ENCODE data around the gene LCAT. TPM values are rescaled to one million over a fixed set of nuclear protein-coding genes. Genes with fewer than 3 reads are reported as not detected.

Gene LCAT
- total RNA-seq, 6 experiments from 2014 or later, result 29.4 to 207 (median 137) TPM

DNA sequence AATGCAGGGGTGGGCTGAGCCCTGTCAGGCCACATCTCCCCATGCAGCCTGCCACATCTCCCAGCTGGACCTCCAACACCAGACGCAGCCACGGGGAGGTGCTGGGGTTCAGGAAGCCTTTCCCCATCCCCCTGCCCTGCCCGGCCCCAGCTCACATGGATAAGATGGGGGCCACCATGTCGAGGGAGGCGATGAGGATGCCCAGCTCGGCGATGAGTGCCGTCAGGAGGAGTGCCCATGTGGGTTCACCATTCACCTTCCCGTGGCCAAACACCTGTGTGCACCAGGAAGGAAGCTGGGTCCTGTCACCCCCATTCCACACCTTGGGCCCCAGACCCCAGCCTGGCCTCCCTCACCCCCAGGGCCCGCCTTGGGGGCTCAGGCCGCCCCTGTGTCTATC lies 5.7 kb upstream of the LCAT start:
- H3K36me3 ChIP-seq, result peaks cover 0 to 43% (median 18%) of the 10 kb centered on the region in 4 donors
- intact Hi-C loops (cut with DNase I), result no loop called here
- no peak for ATAC-seq
- WGBS (ENCODE audit: insufficient coverage, low coverage, low lambda C conversion rate, missing lambda C conversion rate), result no CpG with 5 or more reads among the region's 11 CpGs
- no peak overlapping the region for H3K4me3 ChIP-seq
- H3K27me3 ChIP-seq, result no peaks in the 10 kb centered on the region
- H3K4me1 ChIP-seq, result peaks cover 0 to 17% (median 11%) of the 10 kb centered on the region in 4 donors
- no peak for TF ChIP-seq POLR2A (IDR thresholded peaks at IDR 0.05)
- TF ChIP-seq, protein P1, sequence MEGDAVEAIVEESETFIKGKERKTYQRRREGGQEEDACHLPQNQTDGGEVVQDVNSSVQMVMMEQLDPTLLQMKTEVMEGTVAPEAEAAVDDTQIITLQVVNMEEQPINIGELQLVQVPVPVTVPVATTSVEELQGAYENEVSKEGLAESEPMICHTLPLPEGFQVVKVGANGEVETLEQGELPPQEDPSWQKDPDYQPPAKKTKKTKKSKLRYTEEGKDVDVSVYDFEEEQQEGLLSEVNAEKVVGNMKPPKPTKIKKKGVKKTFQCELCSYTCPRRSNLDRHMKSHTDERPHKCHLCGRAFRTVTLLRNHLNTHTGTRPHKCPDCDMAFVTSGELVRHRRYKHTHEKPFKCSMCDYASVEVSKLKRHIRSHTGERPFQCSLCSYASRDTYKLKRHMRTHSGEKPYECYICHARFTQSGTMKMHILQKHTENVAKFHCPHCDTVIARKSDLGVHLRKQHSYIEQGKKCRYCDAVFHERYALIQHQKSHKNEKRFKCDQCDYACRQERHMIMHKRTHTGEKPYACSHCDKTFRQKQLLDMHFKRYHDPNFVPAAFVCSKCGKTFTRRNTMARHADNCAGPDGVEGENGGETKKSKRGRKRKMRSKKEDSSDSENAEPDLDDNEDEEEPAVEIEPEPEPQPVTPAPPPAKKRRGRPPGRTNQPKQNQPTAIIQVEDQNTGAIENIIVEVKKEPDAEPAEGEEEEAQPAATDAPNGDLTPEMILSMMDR (IDR thresholded peaks at IDR 0.05), result no peak
- H3K9me3 ChIP-seq, result no peaks in the 10 kb centered on the region
- DNase-seq, result no peak
- no peak overlapping the region for H3K27ac ChIP-seq

DNA sequence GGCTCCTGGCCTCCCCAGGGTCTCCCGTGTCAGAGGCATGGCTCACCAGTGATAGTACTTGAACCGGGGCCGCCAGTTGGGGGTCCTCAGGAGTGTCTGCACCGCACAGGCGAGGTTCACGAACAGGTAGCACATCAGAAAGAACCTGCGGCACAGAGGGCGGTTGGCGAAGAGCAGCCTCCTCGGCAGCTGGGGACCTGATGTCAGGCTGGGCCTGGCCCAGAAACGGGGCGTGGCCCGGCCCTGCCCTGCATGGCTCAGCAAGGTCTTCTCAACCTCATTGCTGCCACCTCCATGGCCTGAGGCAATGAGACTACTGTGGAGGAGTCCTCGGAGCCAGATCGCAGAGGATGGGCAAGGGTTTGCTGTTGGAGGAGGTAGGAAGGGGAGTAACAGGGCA lies 4.1 kb upstream of the LCAT start:
- H3K27ac ChIP-seq, result no peak overlapping the region
- no peaks in the 10 kb centered on the region for H3K27me3 ChIP-seq
- peaks cover 0 to 9% (median 6%) of the 10 kb centered on the region in 4 donors for H3K4me1 ChIP-seq
- ATAC-seq, result no peak
- no peak for DNase-seq
- intact Hi-C loops (cut with DNase I), result no loop called here
- peaks cover 0 to 43% (median 18%) of the 10 kb centered on the region in 4 donors for H3K36me3 ChIP-seq
- WGBS (ENCODE audit: insufficient coverage, low coverage, low lambda C conversion rate, missing lambda C conversion rate), result 90% methylated on average over 12 of the region's 15 CpGs
- TF ChIP-seq, protein P1 (IDR thresholded peaks at IDR 0.05), result no peak
- H3K4me3 ChIP-seq, result no peak overlapping the region
- H3K9me3 ChIP-seq, result no peaks in the 10 kb centered on the region

DNA sequence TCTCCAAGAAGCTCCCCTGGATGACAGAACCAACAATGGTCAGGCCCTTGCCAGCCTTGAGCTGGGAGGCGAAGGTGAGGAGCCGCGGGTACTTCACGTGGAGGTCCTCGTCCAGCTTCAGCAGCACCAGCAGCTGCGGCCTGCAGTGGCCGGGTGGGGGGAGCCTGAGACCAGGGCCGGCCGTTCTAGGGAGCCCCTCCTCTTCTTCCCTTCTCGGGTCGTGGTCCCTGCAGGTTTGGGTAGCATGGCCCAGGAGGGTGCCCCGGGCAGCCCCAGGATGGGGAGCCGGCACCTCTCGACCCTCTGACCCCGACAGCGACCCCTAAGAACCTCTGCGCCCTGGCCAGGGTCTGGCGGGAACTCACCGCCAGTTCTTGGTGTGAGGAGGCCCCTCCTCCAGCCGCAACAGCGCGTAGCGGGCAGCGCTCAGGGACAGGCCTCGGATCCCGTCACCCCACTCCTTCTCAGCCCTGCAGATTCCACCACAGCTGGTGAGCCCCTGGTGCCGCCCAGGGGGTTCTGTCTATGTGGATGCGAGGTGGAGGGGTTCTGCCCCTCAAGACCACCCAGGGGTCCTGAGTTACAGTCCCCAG lies 3.1 kb upstream of the LCAT start:
- H3K4me1 ChIP-seq, result peaks cover 0 to 17% (median 10%) of the 10 kb centered on the region in 4 donors
- H3K27me3 ChIP-seq, result no peaks in the 10 kb centered on the region
- intact Hi-C loops (cut with DNase I), result no loop called here
- ATAC-seq (no peak), DNase-seq (no peak)
- WGBS (ENCODE audit: insufficient coverage, low coverage, low lambda C conversion rate, missing lambda C conversion rate), result no CpG with 5 or more reads among the region's 28 CpGs
- peaks cover 0 to 41% (median 18%) of the 10 kb centered on the region in 4 donors for H3K36me3 ChIP-seq
- no peaks in the 10 kb centered on the region for H3K9me3 ChIP-seq
- no peak overlapping the region for H3K4me3 ChIP-seq
- TF ChIP-seq POLR2A (IDR thresholded peaks at IDR 0.05), result no peak
- TF ChIP-seq, protein P1 (IDR thresholded peaks at IDR 0.05), result no peak
- H3K27ac ChIP-seq, result no peak overlapping the region

DNA sequence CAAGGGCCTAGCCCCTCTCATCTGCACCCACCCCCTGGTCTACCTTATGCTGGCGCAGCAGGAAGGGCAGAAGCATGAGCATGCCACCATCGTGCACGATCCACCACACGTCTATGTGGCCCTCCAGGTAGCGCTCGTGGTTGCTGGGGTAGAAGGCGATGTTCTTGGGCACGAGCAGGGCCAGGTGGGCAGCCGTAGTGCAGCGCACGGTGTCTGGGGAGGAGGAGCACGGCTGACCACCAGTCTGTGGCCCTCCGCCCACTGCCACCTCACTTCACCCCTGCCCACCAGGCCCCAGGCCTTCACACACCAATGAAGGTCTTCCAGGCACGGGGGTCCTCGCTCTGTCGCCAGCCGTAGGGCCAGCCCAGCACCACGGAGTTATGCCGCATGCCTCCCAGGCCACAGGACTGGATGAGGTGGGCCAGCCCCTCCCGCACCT lies 2.2 kb upstream of the LCAT start:
- ATAC-seq, result no peak
- peaks cover 0 to 24% (median 14%) of the 10 kb centered on the region in 4 donors for H3K4me1 ChIP-seq
- H3K9me3 ChIP-seq, result no peaks in the 10 kb centered on the region
- H3K4me3 ChIP-seq, result no peak overlapping the region
- H3K27me3 ChIP-seq, result no peaks in the 10 kb centered on the region
- no peak for DNase-seq
- 100% methylated on average over 5 of the region's 20 CpGs for WGBS (ENCODE audit: insufficient coverage, low coverage, low lambda C conversion rate, missing lambda C conversion rate)
- peaks cover 0 to 36% (median 14%) of the 10 kb centered on the region in 4 donors for H3K36me3 ChIP-seq
- no peak overlapping the region for H3K27ac ChIP-seq
- intact Hi-C loops (cut with DNase I), result no loop called here
- TF ChIP-seq POLR2A (IDR thresholded peaks at IDR 0.05), result no peak
- TF ChIP-seq, protein P1 (IDR thresholded peaks at IDR 0.05), result no peak

Measured in right lobe of liver (tissue), 6 donors.